Tibial artery (tissue), 4 donors: ENCODE results near the gene HOXA7.

Source experiments
- DNase-seq, 2 donors: peaks; one replicate each; pipeline ENCODE4 v3.0.0-alpha.2; 2019
- H3K27ac ChIP-seq, 2 donors: fragments of 200-600 bp; sonication (generic) in 1 of 2; 1 replicate in 1 of 2; 2 replicates in 1 of 2; pipeline ENCODE4 v1.5.1; 2018 to 2019; ENCODE audit warnings: mild to moderate bottlenecking in 1 of 2
- H3K27me3 ChIP-seq, 2 donors: fragments of 200-600 bp; sonication (generic) in 1 of 2; one replicate each; pipeline versions ENCODE4 v1.5.1 to v1.6.0; 2016 to 2019
- H3K36me3 ChIP-seq, 3 donors: fragments of 200-600 bp; sonication (generic) in 2 of 3; one replicate each; pipeline ENCODE4 v1.5.1; 2016 to 2019; ENCODE audit warnings: mild to moderate bottlenecking in 2 of 3
- H3K4me1 ChIP-seq, 4 donors: fragments of 200-600 bp; sonication (generic) in 2 of 4; 1 replicate in 3 of 4; 2 replicates in 1 of 4; pipeline ENCODE4 v1.5.1; 2016 to 2019
- H3K4me3 ChIP-seq, 2 donors: fragments of 200-600 bp; sonication (generic) in 1 of 2; 1 replicate in 1 of 2; 2 replicates in 1 of 2; pipeline ENCODE4 v1.5.1; 2018 to 2019; ENCODE audit warnings: mild to moderate bottlenecking in 2 of 2
- H3K9me3 ChIP-seq, 3 donors: fragments of 200-600 bp; sonication (generic) in 1 of 3; one replicate each; pipeline ENCODE4 v1.5.1; 2016 to 2019
- CTCF ChIP-seq, 2 experiments: fragments of 200-600 bp in 1 of 2; fragments of 450-650 bp in 1 of 2; IDR thresholded peaks; one replicate each; pipeline ENCODE4 v1.5.1; 2017 to 2019; ENCODE audit warnings: antibody characterized with exemption in 2 of 2, mild to moderate bottlenecking in 1 of 2, moderate library complexity in 1 of 2
- intact Hi-C: fragments of 100-400 bp; cut with DNase I; formaldehyde crosslinking; loops from one replicate; pipeline ENCODE4 v1.15.0; 2023; ENCODE audit warnings: low total_unique reads

Gene HOXA7

DNA sequence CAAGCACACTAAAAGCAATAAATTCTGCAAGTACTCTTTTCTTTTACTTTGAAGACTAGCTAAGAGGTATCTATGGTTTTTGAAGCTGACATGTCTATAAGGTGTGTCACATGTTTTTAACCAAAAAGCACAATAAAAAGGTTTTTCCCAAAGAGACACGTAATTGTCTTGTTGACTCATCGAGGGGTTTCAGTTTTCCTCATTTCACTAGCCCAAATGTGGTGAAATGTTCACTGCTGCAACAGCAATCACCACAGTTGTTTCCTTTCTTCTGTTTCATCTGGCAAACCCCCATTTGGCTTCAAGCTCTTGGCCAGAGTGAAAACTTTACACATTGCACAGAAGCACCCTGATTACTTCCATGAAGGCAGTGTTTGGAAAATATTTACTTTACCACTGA is 22.1 kb downstream of the HOXA7 start:
- peaks cover under 1 to 2% (median 1%) of the 10 kb centered on the region in 3 donors for H3K36me3 ChIP-seq
- no peaks in the 10 kb centered on the region for H3K9me3 ChIP-seq
- peak in 1 of 2 donors; percentile 65 for DNase-seq
- H3K27me3 ChIP-seq, result no peaks in the 10 kb centered on the region
- peak overlapping the region; percentile 34 to 44 for H3K27ac ChIP-seq
- peaks cover 0 to 45% (median 27%) of the 10 kb centered on the region in 4 donors for H3K4me1 ChIP-seq
- no peak for TF ChIP-seq CTCF (IDR thresholded peaks at IDR 0.05)
- no peak overlapping the region for H3K4me3 ChIP-seq
- intact Hi-C loops, result no loop called here

DNA sequence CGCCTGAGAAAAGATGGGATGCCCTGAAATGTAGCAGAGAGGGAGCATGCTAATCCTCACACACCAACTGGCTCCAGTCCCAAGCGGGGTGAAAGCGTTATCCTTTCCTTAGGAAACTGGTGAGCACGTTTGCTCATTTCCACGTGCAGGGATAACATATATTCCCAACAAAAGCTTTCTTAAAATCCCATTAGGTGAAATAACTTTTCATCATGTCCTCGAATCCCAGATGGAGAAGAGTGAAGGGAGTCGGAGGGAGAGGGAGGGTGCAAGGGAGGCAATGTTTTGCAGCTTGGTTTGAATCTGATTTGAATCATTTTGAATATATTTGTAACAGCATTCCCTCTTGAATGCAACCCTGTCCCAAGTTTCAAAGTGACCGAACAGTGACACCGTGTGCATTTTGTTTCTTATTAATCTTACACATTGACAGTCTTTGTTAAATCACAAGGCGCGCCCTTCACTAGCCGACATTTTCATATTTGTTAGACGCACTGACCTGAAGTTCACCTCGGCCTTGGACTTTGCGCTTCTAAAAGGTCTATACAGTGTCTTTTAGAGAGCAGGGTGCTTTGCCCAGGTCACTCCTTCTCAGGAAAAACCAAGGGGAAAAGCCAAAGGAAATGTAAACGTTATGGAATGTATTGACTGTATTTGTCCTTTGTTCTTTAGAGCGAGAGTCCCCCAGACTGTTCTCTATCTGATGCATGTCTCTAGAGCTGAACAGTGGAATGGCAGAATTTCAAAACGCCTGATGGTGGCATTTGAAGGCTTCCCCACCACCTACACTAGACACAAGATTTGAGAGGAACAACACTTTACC is 22.9 kb downstream of the HOXA7 start:
- no peaks in the 10 kb centered on the region for H3K9me3 ChIP-seq
- H3K36me3 ChIP-seq, result no peaks in the 10 kb centered on the region
- no peaks in the 10 kb centered on the region for H3K27me3 ChIP-seq
- H3K27ac ChIP-seq, result peak overlapping the region; percentile 34 to 44
- intact Hi-C loops, result no loop called here
- no peak for DNase-seq
- TF ChIP-seq CTCF (IDR thresholded peaks at IDR 0.05), result no peak
- no peak overlapping the region for H3K4me3 ChIP-seq
- H3K4me1 ChIP-seq, result peaks cover 0 to 49% (median 30%) of the 10 kb centered on the region in 4 donors

DNA sequence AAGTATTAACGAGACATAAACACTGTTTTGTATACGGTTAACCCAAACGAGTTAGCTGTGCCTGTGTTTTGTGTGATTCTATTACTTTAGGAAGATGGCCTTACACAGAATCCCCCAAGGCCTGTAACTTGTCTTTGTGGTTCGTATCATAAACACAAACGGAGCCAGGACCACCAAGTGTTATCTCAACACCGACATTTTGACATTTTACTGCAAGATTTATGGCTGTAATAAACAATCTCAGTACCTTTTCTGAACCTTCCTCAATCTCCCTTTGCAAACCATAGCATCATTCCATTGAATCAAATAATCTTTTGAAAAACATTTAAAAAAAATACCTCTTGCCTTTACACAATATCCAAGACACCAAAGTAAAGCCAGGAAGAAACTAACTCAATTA is 23.5 kb downstream of the HOXA7 start:
- no peaks in the 10 kb centered on the region for H3K36me3 ChIP-seq
- H3K4me3 ChIP-seq, result no peak overlapping the region
- DNase-seq, result no peak
- H3K27me3 ChIP-seq, result no peaks in the 10 kb centered on the region
- intact Hi-C loops, result no loop called here
- TF ChIP-seq CTCF (IDR thresholded peaks at IDR 0.05), result no peak
- H3K27ac ChIP-seq, result no peak overlapping the region
- peaks cover 0 to 45% (median 27%) of the 10 kb centered on the region in 4 donors for H3K4me1 ChIP-seq
- no peaks in the 10 kb centered on the region for H3K9me3 ChIP-seq

GRCh38 chr7:27132214-27132613 is 24.3 kb downstream of the HOXA7 start:
- Histone ChIP-seq H3K4me1 (peaks cover 0 to 42% (median 25%) of the 10 kb centered on the region in 4 donors), H3K36me3 (no peaks in the 10 kb centered on the region), H3K27me3 (no peaks in the 10 kb centered on the region), H3K4me3 (no peak overlapping the region), H3K27ac (no peak overlapping the region), H3K9me3 (no peaks in the 10 kb centered on the region)
- intact Hi-C loops, result no loop called here
- TF ChIP-seq CTCF (IDR thresholded peaks at IDR 0.05), result no peak
- no peak for DNase-seq

- H3K4me1 ChIP-seq, result peaks cover 0 to 35% (median 19%) of the 10 kb centered on the region in 4 donors
- H3K27ac ChIP-seq, result peak overlapping the region; percentile 80 to 82
- DNase-seq, result no peak
- H3K4me3 ChIP-seq, result peak overlapping the region; percentile 67 to 75
- no peaks in the 10 kb centered on the region for H3K9me3 ChIP-seq
- no peaks in the 10 kb centered on the region for H3K27me3 ChIP-seq
- intact Hi-C loops, result no loop called here
- no peaks in the 10 kb centered on the region for H3K36me3 ChIP-seq
- no peak for TF ChIP-seq CTCF (IDR thresholded peaks at IDR 0.05)
Observed at GRCh38 chr7:27131390-27131819, 25.1 kb downstream of the HOXA7 start.
